ENCODE data around the gene F9.

GRCh38 chrX:139542652-139543051, 12.1 kb downstream of the F9 start:
- TF ChIP-seq CTCF (IDR thresholded peaks at IDR 0.05) (no peak), POLR2A (IDR thresholded peaks at IDR 0.05) (no peak)

Data from body of pancreas (tissue), 4 donors.